Peyer's patch (tissue), 4 donors: ENCODE results near the gene DGKH.

Source experiments
- POLR2A ChIP-seq, 2 donors: fragments of 450-650 bp; IDR thresholded peaks; one replicate each; pipeline ENCODE4 v1.5.1; 2017; ENCODE audit warnings: antibody characterized with exemption in 2 of 2, mild to moderate bottlenecking in 2 of 2, moderate library complexity in 2 of 2
- TF ChIP-seq, protein P1 (sequence below), 6 experiments: fragments of 450-650 bp in 4 of 6; fragments of 200-600 bp in 2 of 6; sonication (generic) in 1 of 6; IDR thresholded peaks; one replicate each; pipeline ENCODE4 v1.5.1; 2017 to 2019; ENCODE audit warnings: antibody characterized with exemption in 6 of 6, mild to moderate bottlenecking in 3 of 6, moderate library complexity in 1 of 6

DNA sequence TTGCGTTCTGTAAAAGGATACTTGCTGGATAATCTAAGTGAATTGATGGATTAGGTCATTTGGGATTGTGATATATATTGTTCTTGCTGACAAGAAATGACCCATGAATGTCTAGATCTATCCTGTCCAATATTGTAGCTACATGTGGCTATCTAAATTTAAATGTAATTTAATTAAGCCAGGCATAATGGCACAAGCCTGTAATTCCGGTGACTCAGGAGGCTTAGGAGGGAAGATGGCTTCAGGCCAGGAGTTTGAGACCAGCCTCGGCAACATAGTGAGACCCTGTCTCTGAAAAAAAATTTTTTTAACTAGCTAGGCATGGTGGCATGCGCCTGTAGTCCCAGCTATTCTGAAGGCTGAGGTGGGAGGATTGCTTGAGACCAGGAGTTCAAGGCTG, 184.2 kb downstream of the DGKH start:
- TF ChIP-seq, protein P1, sequence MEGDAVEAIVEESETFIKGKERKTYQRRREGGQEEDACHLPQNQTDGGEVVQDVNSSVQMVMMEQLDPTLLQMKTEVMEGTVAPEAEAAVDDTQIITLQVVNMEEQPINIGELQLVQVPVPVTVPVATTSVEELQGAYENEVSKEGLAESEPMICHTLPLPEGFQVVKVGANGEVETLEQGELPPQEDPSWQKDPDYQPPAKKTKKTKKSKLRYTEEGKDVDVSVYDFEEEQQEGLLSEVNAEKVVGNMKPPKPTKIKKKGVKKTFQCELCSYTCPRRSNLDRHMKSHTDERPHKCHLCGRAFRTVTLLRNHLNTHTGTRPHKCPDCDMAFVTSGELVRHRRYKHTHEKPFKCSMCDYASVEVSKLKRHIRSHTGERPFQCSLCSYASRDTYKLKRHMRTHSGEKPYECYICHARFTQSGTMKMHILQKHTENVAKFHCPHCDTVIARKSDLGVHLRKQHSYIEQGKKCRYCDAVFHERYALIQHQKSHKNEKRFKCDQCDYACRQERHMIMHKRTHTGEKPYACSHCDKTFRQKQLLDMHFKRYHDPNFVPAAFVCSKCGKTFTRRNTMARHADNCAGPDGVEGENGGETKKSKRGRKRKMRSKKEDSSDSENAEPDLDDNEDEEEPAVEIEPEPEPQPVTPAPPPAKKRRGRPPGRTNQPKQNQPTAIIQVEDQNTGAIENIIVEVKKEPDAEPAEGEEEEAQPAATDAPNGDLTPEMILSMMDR (IDR thresholded peaks at IDR 0.05): no peak
- no peak for TF ChIP-seq POLR2A (IDR thresholded peaks at IDR 0.05)
